AG08395 (cell line): ENCODE data around the gene LIX1.
"Not testable (repeated sequence)": the region's sequence is repeated elsewhere in the genome, so short reads cannot be mapped to it uniquely, and the experiment has no call there.

Experiments used
- DNase-seq: peaks from one replicate; pipeline ENCODE4 v3.0.0; 2012; ENCODE audit warnings: mixed read lengths, low spot score

The LIX1 gene

GRCh38 chr5:97141031-97141430, 1.4 kb downstream of the LIX1 start:
- DNase-seq = no peak

GRCh38 chr5:97140250-97140649, 2.2 kb downstream of the LIX1 start:
- not testable (repeated sequence) for DNase-seq

DNA sequence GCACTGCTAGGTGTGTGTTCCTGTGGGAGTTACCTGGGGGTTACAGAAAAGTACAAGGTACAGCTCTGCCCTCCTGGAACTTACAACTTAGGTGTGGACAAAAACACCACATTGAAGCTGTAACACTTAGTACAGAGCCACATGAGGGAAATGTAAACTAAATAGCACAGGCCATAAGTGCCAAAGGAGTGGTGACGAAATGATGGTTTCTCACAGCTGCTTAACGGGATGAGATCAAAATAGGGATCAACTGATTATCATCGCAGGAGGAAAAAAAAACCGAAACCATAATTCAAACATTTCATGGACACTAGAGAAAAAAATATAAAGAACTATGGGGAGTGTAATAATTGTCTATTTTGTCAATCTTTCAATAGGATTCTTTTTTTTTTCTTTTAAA, 5.9 kb downstream of the LIX1 start:
- no peak for DNase-seq

- DNase-seq = no peak
Observed at GRCh38 chr5:97135868-97136267, 6.5 kb downstream of the LIX1 start.

- DNase-seq = no peak
Observed at GRCh38 chr5:97134634-97135033, 7.8 kb downstream of the LIX1 start.

GRCh38 chr5:97133101-97133500, 9.3 kb downstream of the LIX1 start:
- no peak for DNase-seq

DNA sequence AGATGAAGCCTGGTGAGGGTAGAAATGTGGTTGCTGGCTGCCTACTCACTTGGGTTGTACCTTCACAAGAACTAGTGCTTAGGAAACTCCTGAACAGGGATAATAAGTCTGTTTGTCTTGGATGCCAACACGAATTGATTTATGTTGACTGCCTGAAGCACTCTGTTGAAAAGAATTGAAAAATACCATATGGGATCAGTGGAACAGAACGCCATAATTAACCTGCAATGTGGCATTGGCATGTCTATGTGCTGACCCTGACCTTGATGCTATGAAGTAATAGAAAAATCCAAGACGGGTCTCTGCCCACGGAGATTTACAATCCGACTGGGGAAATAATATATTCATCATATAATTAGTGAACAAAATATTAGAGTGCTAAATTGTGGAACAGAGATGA, 10.5 kb downstream of the LIX1 start:
- no peak for DNase-seq

- DNase-seq = peak; percentile 40
Observed at GRCh38 chr5:97131139-97131710, 11.2 kb downstream of the LIX1 start.

- no peak for DNase-seq
Observed at GRCh38 chr5:97127727-97128126, 14.7 kb downstream of the LIX1 start.

- DNase-seq = no peak
Observed at GRCh38 chr5:97125125-97125683, 17.2 kb downstream of the LIX1 start.

DNA sequence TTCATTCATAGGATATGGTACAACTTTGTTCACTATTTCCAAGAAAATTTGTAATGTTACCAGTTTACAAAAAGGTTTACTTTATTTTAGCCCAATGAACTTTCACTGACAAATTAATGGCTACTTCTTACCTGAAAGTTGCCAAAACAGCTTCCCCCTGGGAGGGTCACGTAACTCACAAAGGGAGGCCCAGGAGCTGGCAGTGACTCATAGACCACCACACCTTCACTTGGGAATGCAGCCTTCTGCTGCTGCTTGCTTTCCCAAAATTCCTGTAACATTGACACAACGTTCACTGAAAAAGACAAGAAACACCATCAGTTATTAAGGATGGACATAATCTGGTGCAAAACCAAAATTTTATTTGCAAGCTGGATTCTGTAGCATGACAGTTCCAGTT, 18.1 kb downstream of the LIX1 start:
- no peak for DNase-seq

DNA sequence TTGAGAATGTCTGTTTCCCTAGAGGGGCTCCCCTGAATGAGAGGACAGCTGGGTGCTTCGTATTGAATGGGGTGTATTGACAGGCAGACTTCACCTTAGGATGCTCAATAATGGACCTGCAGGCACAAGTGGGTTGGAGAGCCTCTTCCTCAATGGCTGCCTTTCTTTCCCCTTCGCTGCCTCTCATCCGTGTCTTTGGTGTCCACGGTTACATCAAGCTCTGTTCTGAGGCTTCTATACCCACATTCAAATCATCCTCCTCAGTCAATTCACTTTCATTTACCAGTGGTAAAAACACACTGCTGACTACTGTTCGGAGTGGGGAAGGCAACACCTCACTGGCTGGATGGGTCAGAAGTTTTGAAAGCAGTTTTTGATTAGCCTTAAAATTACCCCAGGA, 20.6 kb downstream of the LIX1 start:
- no peak for DNase-seq

DNA sequence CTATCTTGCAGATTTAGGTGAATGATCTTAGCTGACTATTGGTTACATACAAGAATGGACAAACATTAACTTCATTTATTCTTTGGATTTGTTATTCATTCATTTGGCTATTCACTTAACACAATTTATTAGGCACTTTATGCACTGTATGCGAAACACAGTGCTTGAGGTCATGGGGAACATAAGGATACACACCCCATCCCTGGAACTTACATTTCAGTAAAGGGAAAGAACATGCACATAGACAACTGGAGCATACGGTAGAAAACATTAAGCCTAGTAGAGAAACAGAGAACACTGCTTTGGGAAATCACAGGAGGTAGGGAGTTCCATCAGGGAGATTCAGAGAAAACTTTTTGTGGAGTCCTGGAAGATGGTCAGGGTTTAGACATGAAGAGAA, 22.2 kb downstream of the LIX1 start:
- DNase-seq = no peak

DNA sequence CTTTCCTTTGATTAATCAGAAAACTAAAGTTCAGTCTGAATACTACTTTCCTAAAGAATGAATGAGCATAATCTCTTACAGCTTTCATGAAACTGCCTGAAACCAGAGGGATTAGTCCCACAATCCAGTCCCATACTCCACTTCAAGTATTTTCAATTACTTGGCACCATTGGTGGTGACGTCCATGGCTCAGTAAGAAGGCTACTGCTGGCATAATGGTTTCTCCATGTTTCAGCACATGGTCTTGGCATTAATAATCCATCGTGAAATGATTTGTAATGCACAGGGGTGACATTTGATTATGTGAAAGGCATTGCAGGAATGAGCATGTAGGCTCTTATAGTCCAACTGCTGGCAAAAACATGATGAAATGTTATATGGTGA, 23.4 kb downstream of the LIX1 start:
- no peak for DNase-seq

GRCh38 chr5:97118261-97119006, 24.0 kb downstream of the LIX1 start:
- no peak for DNase-seq

DNA sequence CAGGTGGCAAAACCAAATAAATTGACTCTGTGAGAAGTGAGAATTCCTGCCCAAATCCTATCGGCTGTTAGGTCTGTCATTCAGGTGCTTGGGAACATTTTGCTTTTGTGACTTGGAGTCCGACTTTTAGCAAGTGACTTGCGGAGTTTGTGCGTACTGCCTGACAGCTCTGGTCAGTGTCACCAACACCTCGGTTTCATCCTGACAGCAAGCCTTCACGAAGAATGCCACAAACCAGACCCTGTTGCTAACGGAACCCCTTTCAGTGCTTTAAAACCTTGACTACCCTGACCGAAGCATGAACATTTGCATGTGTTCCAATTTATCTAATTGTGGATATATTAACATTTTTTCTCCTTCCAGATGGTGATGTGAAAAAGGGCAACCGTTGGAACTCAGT, 26.5 kb downstream of the LIX1 start:
- DNase-seq = no peak

- DNase-seq = no peak
Observed at GRCh38 chr5:97112230-97112629, 30.2 kb downstream of the LIX1 start.

GRCh38 chr5:97111616-97112015, 30.8 kb downstream of the LIX1 start:
- no peak for DNase-seq

DNA sequence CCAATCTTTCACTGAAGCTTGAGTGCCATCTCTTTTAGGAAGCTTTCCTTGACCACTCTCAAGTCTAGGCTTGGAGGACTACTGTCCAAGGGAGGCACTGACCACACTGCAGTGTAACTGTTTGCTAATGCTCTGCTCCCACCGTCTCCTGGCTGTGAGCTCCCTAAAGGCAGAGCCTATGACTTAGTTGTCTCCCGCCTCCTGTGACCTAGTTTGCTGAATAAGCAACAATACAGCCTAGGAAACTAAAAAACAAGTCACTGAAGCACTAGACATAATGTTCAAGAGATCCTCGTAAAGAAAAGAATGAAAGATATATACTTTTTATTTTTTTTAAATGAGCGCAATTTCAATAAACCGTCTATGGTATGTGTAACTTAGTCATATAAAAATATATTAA, 31.4 kb downstream of the LIX1 start:
- DNase-seq = no peak

GRCh38 chr5:97107318-97107717, 35.1 kb downstream of the LIX1 start:
- no peak for DNase-seq

DNA sequence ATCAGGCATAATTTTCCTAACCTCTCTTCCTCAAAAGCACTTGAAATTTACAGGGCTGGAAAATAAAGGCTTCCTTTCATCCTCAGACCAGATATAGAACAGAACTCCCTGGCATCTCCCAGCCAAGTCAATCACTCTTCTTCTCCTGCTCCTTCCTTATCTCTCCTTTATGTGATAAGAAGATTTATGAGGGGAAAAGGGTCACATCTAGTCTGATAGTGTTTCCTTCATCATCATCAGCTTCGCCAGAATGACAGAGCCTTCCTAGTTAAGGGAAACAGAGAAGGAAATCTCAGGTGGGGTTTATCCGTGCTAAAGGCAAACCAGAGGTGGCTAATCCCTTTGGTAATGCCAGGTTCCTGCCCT, 36.2 kb downstream of the LIX1 start:
- DNase-seq = no peak

- no peak for DNase-seq
Observed at GRCh38 chr5:97105501-97106215, 36.8 kb downstream of the LIX1 start.

- DNase-seq = no peak
Observed at GRCh38 chr5:97102010-97102470, 40.4 kb downstream of the LIX1 start.
